HG03571 (cell line): Measurements from ENCODE around the gene EME2.

Experiments used
- ATAC-seq: cut with Tn5 transposase; IDR thresholded peaks from one replicate; pipeline ENCODE4 v1.9.1; 2021; ENCODE audit not compliant: unreplicated experiment

EME2 gene

GRCh38 chr16:1817716-1818115 is 45.1 kb downstream of the EME2 start:
- no peak for ATAC-seq

- ATAC-seq = no peak
These were observed 45.7 kb downstream of the EME2 start for GRCh38 chr16:1818204-1818872.

GRCh38 chr16:1818873-1819525 is 46.4 kb downstream of the EME2 start:
- no peak for ATAC-seq

- ATAC-seq = no peak
These were observed 47.0 kb downstream of the EME2 start for GRCh38 chr16:1819611-1820010.

- ATAC-seq = no peak
These were observed 47.7 kb downstream of the EME2 start for GRCh38 chr16:1820096-1820945.

- no peak for ATAC-seq
These were observed 48.3 kb downstream of the EME2 start for GRCh38 chr16:1820946-1821290.

- no peak for ATAC-seq
These were observed 49.4 kb downstream of the EME2 start for GRCh38 chr16:1821861-1822611.

GRCh38 chr16:1822801-1823200 is 50.2 kb downstream of the EME2 start:
- ATAC-seq = no peak

- no peak for ATAC-seq
These were observed 51.2 kb downstream of the EME2 start for GRCh38 chr16:1823821-1824220.

- ATAC-seq = no peak
These were observed 52.8 kb downstream of the EME2 start for GRCh38 chr16:1825381-1825863.
